Measurements from ENCODE around the gene TP53I11. TPM values are rescaled to one million over a fixed set of nuclear protein-coding genes. Genes with fewer than 3 reads are reported as not detected.

The TP53I11 gene
- total RNA-seq, 1 donor = 47.8 TPM

- H3K27me3 ChIP-seq (ENCODE audit: insufficient read depth, low read length) = peaks cover 14% of the 10 kb centered on the region
- H3K4me3 ChIP-seq (ENCODE audit: insufficient read depth, low read length) = no peak overlapping the region
- H3K79me2 ChIP-seq (ENCODE audit: insufficient read depth, low read length) = no peaks in the 10 kb centered on the region
- no peaks in the 10 kb centered on the region for H3K36me3 ChIP-seq (ENCODE audit: insufficient read depth, low read length)
- no peaks in the 10 kb centered on the region for H4K20me1 ChIP-seq (ENCODE audit: insufficient read depth, low read length)
- TF ChIP-seq CTCF (IDR thresholded peaks at IDR 0.05; ENCODE audit: extremely low read depth, low read depth, low read length) = no peak
- no peak overlapping the region for H3K4me2 ChIP-seq (ENCODE audit: insufficient read depth, low read length)
- H3K4me1 ChIP-seq (ENCODE audit: insufficient read depth, low read length) = no peaks in the 10 kb centered on the region
- DNase-seq (ENCODE audit: insufficient read length, low spot score, missing footprints) = peak; percentile 77
- no peaks in the 10 kb centered on the region for H3K9me3 ChIP-seq (ENCODE audit: low read depth, low read length)
- H3K27ac ChIP-seq (ENCODE audit: low read depth, low read length) = no peak overlapping the region
- no peak overlapping the region for H2AFZ ChIP-seq (ENCODE audit: low read length)
These were observed 16.0 kb upstream of the TP53I11 start for GRCh38 chr11:44966694-44967093.

- Histone ChIP-seq H3K9me3 (ENCODE audit: low read depth, low read length) (no peaks in the 10 kb centered on the region), H2AFZ (ENCODE audit: low read length) (no peak overlapping the region), H3K36me3 (ENCODE audit: insufficient read depth, low read length) (no peaks in the 10 kb centered on the region), H3K4me3 (ENCODE audit: insufficient read depth, low read length) (no peak overlapping the region), H3K27me3 (ENCODE audit: insufficient read depth, low read length) (peaks cover 3% of the 10 kb centered on the region), H3K79me2 (ENCODE audit: insufficient read depth, low read length) (no peaks in the 10 kb centered on the region), H3K4me2 (ENCODE audit: insufficient read depth, low read length) (no peak overlapping the region), H4K20me1 (ENCODE audit: insufficient read depth, low read length) (no peaks in the 10 kb centered on the region), H3K27ac (ENCODE audit: low read depth, low read length) (no peak overlapping the region), H3K4me1 (ENCODE audit: insufficient read depth, low read length) (no peaks in the 10 kb centered on the region)
- DNase-seq (ENCODE audit: insufficient read length, low spot score, missing footprints) = peak; percentile 53
- TF ChIP-seq CTCF (IDR thresholded peaks at IDR 0.05; ENCODE audit: extremely low read depth, low read depth, low read length) = no peak
These were observed 14.0 kb upstream of the TP53I11 start for GRCh38 chr11:44964526-44965209.

- H3K9me3 ChIP-seq (ENCODE audit: low read depth, low read length) = no peaks in the 10 kb centered on the region
- peaks cover 6% of the 10 kb centered on the region for H3K27me3 ChIP-seq (ENCODE audit: insufficient read depth, low read length)
- peak; percentile 60 for DNase-seq (ENCODE audit: insufficient read length, low spot score, missing footprints)
- H2AFZ ChIP-seq (ENCODE audit: low read length) = no peak overlapping the region
- no peak for TF ChIP-seq CTCF (IDR thresholded peaks at IDR 0.05; ENCODE audit: extremely low read depth, low read depth, low read length)
- no peaks in the 10 kb centered on the region for H3K4me1 ChIP-seq (ENCODE audit: insufficient read depth, low read length)
- no peaks in the 10 kb centered on the region for H3K79me2 ChIP-seq (ENCODE audit: insufficient read depth, low read length)
- H3K4me2 ChIP-seq (ENCODE audit: insufficient read depth, low read length) = no peak overlapping the region
- no peaks in the 10 kb centered on the region for H3K36me3 ChIP-seq (ENCODE audit: insufficient read depth, low read length)
- no peak overlapping the region for H3K4me3 ChIP-seq (ENCODE audit: insufficient read depth, low read length)
- no peak overlapping the region for H3K27ac ChIP-seq (ENCODE audit: low read depth, low read length)
- no peaks in the 10 kb centered on the region for H4K20me1 ChIP-seq (ENCODE audit: insufficient read depth, low read length)
These were observed 13.3 kb upstream of the TP53I11 start for GRCh38 chr11:44963948-44964347.

- H3K4me2 ChIP-seq (ENCODE audit: insufficient read depth, low read length) = no peak overlapping the region
- no peak overlapping the region for H3K4me3 ChIP-seq (ENCODE audit: insufficient read depth, low read length)
- H3K27me3 ChIP-seq (ENCODE audit: insufficient read depth, low read length) = peaks cover 9% of the 10 kb centered on the region
- no peak overlapping the region for H2AFZ ChIP-seq (ENCODE audit: low read length)
- no peaks in the 10 kb centered on the region for H3K36me3 ChIP-seq (ENCODE audit: insufficient read depth, low read length)
- no peaks in the 10 kb centered on the region for H3K9me3 ChIP-seq (ENCODE audit: low read depth, low read length)
- H4K20me1 ChIP-seq (ENCODE audit: insufficient read depth, low read length) = no peaks in the 10 kb centered on the region
- H3K4me1 ChIP-seq (ENCODE audit: insufficient read depth, low read length) = no peaks in the 10 kb centered on the region
- H3K27ac ChIP-seq (ENCODE audit: low read depth, low read length) = no peak overlapping the region
- DNase-seq (ENCODE audit: insufficient read length, low spot score, missing footprints) = no peak
- TF ChIP-seq CTCF (IDR thresholded peaks at IDR 0.05; ENCODE audit: extremely low read depth, low read depth, low read length) = no peak
- H3K79me2 ChIP-seq (ENCODE audit: insufficient read depth, low read length) = no peaks in the 10 kb centered on the region
These were observed 12.5 kb upstream of the TP53I11 start for GRCh38 chr11:44963136-44963535.
